Caco-2 (cell line): ENCODE measurements around the gene MBD5. TPM values are rescaled to one million over a fixed set of nuclear protein-coding genes. Genes with fewer than 3 reads are reported as not detected.
"Not testable (repeated sequence)": the region's sequence is repeated elsewhere in the genome, so short reads cannot be mapped to it uniquely, and the experiment has no call there.

Source experiments
- BruUV-seq: library from RNA; stranded (reverse); fragments of 400-500 nt; replicated peaks from 2 replicates; lab custom pipeline; 2021; lab: Mats Ljungman, UMichigan
- CTCF ChIA-PET: fragments of 300-600 bp; sonication (Branson Sonifier 250); formaldehyde crosslinking; loops from one replicate; lab custom pipeline; 2022; ENCODE audit warnings: antibody characterized with exemption; lab: Charles Lee
- POLR2A ChIA-PET: fragments of 300-600 bp; sonication (Branson Sonifier 250); formaldehyde crosslinking; loops from one replicate; lab custom pipeline; 2022; ENCODE audit warnings: antibody characterized with exemption; lab: Charles Lee
- DNase-seq, 2 experiments: peaks; one replicate each; pipeline versions ENCODE4 v3.0.0 to v3.0.0-alpha.2; 2020 to 2022
- H3K27me3 ChIP-seq: replicated peaks from 2 replicates; pipeline ENCODE4 v1.6.0; 2011; ENCODE audit warnings: low read length; ENCODE audit not compliant: control insufficient read depth, insufficient read depth
- H3K36me3 ChIP-seq: 2 replicates; pipeline ENCODE4 v1.5.1; 2011; ENCODE audit warnings: low read length; ENCODE audit not compliant: control insufficient read depth, insufficient read depth
- H3K4me1 ChIP-seq: fragments of 250-450 bp; sonication (Bioruptor Pico); 2 replicates; pipeline ENCODE4 v1.5.1; 2020; ENCODE audit warnings: mild to moderate bottlenecking
- H3K4me3 ChIP-seq: 2 replicates; pipeline ENCODE4 v1.5.1; 2011; ENCODE audit warnings: low read depth, mild to moderate bottlenecking, control low read depth, low read length
- H3K9me3 ChIP-seq: fragments of 250-450 bp; sonication (Bioruptor Pico); 2 replicates; pipeline ENCODE4 v1.5.1; 2020; ENCODE audit warnings: mild to moderate bottlenecking, moderate library complexity
- H3K27ac Mint-ChIP-seq: one replicate; pipeline ENCODE4 v1.8.0; 2022; ENCODE audit warnings: mixed read lengths; ENCODE audit not compliant: unreplicated experiment
- H3K27me3 Mint-ChIP-seq: one replicate; pipeline ENCODE4 v1.8.0; 2022; ENCODE audit warnings: mixed read lengths; ENCODE audit not compliant: insufficient read depth, unreplicated experiment
- H3K36me3 Mint-ChIP-seq: one replicate; pipeline ENCODE4 v1.8.0; 2022; ENCODE audit warnings: mild to moderate bottlenecking, mixed read lengths; ENCODE audit not compliant: insufficient read depth, unreplicated experiment
- H3K4me1 Mint-ChIP-seq: one replicate; pipeline ENCODE4 v1.8.0; 2022; ENCODE audit warnings: low read depth, mixed read lengths; ENCODE audit not compliant: unreplicated experiment
- H3K4me3 Mint-ChIP-seq: one replicate; pipeline ENCODE4 v1.8.0; 2022; ENCODE audit warnings: mild to moderate bottlenecking, moderate library complexity, mixed read lengths; ENCODE audit not compliant: unreplicated experiment
- H3K9me3 Mint-ChIP-seq: one replicate; pipeline ENCODE4 v1.8.0; 2022; ENCODE audit warnings: mixed read lengths; ENCODE audit not compliant: unreplicated experiment
- CTCF ChIP-seq, 2 experiments: fragments of 200-600 bp in 1 of 2; IDR thresholded peaks; 1 replicate in 1 of 2; 2 replicates in 1 of 2; pipeline versions ENCODE4 v1.5.1 to v1.8.0; 2011 to 2022; ENCODE audit warnings: antibody characterized with exemption in 1 of 2, control low read depth in 1 of 2, inconsistent platforms in 1 of 2, low read depth in 1 of 2, low read length in 1 of 2, mild to moderate bottlenecking in 1 of 2, moderate library complexity in 1 of 2; ENCODE audit not compliant: insufficient read depth in 1 of 2, severe bottlenecking in 1 of 2, unreplicated experiment in 1 of 2
- intact Hi-C: fragments of 100-400 bp; cut with micrococcal nuclease; formaldehyde crosslinking; loops from one replicate; pipeline ENCODE4 v1.10.0; 2022; ENCODE audit not compliant: unreplicated experiment
- total RNA-seq: library from RNA; stranded (reverse); gene quantifications from 2 replicates; pipeline ENCODE4 v1.2.3, GENCODE V29; 2022

MBD5 gene
- total RNA-seq, 1 experiment from 2014 or later = 23.7 TPM

- ChIA-PET POLR2A (no interaction called here), CTCF (no interaction called here)
- TF ChIP-seq CTCF (IDR thresholded peaks at IDR 0.05; ENCODE audit: insufficient read depth in 1 of 2, low read depth in 1 of 2, low read length in 1 of 2, severe bottlenecking in 1 of 2, unreplicated experiment in 1 of 2) = no peak
- Mint-ChIP-seq H3K4me3 (no peak overlapping the region), H3K4me1 (no peaks in the 10 kb centered on the region), H3K36me3 (no peaks in the 10 kb centered on the region), H3K27me3 (peaks cover 11% of the 10 kb centered on the region), H3K9me3 (no peaks in the 10 kb centered on the region), H3K27ac (no peak overlapping the region)
- no peaks in the 10 kb centered on the region for H3K9me3 ChIP-seq
- intact Hi-C loops = no loop called here
- BruUV-seq = no TSS peak
- no peak overlapping the region for H3K4me3 ChIP-seq
- no peaks in the 10 kb centered on the region for H3K27me3 ChIP-seq
- H3K4me1 ChIP-seq = no peaks in the 10 kb centered on the region
- no peak for DNase-seq
- no peaks in the 10 kb centered on the region for H3K36me3 ChIP-seq
Observed at GRCh38 chr2:148541792-148542191, 520.9 kb downstream of the MBD5 start.

- H3K9me3 ChIP-seq = no peaks in the 10 kb centered on the region
- intact Hi-C loops = no loop called here
- CTCF ChIA-PET = no interaction called here
- no peaks in the 10 kb centered on the region for H3K27me3 ChIP-seq
- BruUV-seq = no TSS peak
- H3K36me3 ChIP-seq = no peaks in the 10 kb centered on the region
- no peak for DNase-seq
- no peaks in the 10 kb centered on the region for H3K9me3 Mint-ChIP-seq
- H3K4me1 ChIP-seq = no peaks in the 10 kb centered on the region
- no peak overlapping the region for H3K4me3 Mint-ChIP-seq
- peaks cover 12% of the 10 kb centered on the region for H3K27me3 Mint-ChIP-seq
- H3K4me1 Mint-ChIP-seq = no peaks in the 10 kb centered on the region
- no peak overlapping the region for H3K4me3 ChIP-seq
- POLR2A ChIA-PET = no interaction called here
- TF ChIP-seq CTCF (IDR thresholded peaks at IDR 0.05; ENCODE audit: insufficient read depth in 1 of 2, low read depth in 1 of 2, low read length in 1 of 2, severe bottlenecking in 1 of 2, unreplicated experiment in 1 of 2) = no peak
- no peaks in the 10 kb centered on the region for H3K36me3 Mint-ChIP-seq
- no peak overlapping the region for H3K27ac Mint-ChIP-seq
Observed at GRCh38 chr2:148542614-148543013, 521.7 kb downstream of the MBD5 start.

- H3K36me3 ChIP-seq, H3K4me1 ChIP-seq, H3K4me1 Mint-ChIP-seq, DNase-seq, intact Hi-C loops, BruUV-seq, POLR2A ChIA-PET, H3K9me3 Mint-ChIP-seq, H3K36me3 Mint-ChIP-seq, H3K4me3 ChIP-seq, CTCF ChIA-PET, H3K4me3 Mint-ChIP-seq, H3K27ac Mint-ChIP-seq, H3K27me3 ChIP-seq, H3K9me3 ChIP-seq: not testable (repeated sequence)
- peaks cover 12% of the 10 kb centered on the region for H3K27me3 Mint-ChIP-seq
Observed at GRCh38 chr2:148543088-148543540, 522.2 kb downstream of the MBD5 start.
